OCI-LY7 (cell line): ENCODE measurements around the gene KCTD4.

Experiments
- CTCF ChIP-seq: fragments of 200-600 bp; sonication (generic); conservative IDR thresholded peaks from 2 replicates; pipeline ENCODE4 v1.5.1; 2014; ENCODE audit warnings: mild to moderate bottlenecking, antibody characterized with exemption, low read length, moderate library complexity, mixed read lengths
- EZH2phosphoT487 ChIP-seq: fragments of 200-600 bp; sonication (generic); IDR thresholded peaks from 2 replicates; pipeline ENCODE4 v1.6.1; 2018; ENCODE audit warnings: low read depth, borderline replicate concordance, mild to moderate bottlenecking, mixed run types, antibody characterized with exemption, low read length, moderate library complexity, mixed read lengths

- TF ChIP-seq CTCF (no peak), EZH2phosphoT487 (no peak)
Measured at GRCh38 chr13:45225370-45225769, 24.5 kb upstream of the KCTD4 start.
